MM.1S (cell line): Measurements from ENCODE around the gene SEMA4B.

Experiments
- DNase-seq: peaks from one replicate; pipeline ENCODE4 v3.0.0-alpha.2; 2015
- H2AFZ ChIP-seq: fragments of 300-600 bp; sonication (generic); 2 replicates; pipeline ENCODE4 v1.6.0; 2016; ENCODE audit warnings: antibody characterized with exemption, low read length
- H3F3A ChIP-seq: fragments of 300-600 bp; sonication (generic); 2 replicates; pipeline ENCODE4 v1.6.1; 2016; ENCODE audit warnings: mild to moderate bottlenecking, antibody characterized with exemption, low read length, moderate library complexity, mixed read lengths; ENCODE audit not compliant: insufficient read depth
- H3K27ac ChIP-seq: fragments of 300-600 bp; sonication (generic); 2 replicates; pipeline ENCODE4 v1.5.1; 2016; ENCODE audit warnings: mild to moderate bottlenecking, low read length
- H3K27me3 ChIP-seq: fragments of 300-600 bp; sonication (generic); replicated peaks from 2 replicates; pipeline ENCODE4 v1.6.0; 2016; ENCODE audit warnings: low read length; ENCODE audit not compliant: insufficient read depth
- H3K36me3 ChIP-seq: fragments of 300-600 bp; sonication (generic); replicated peaks from 2 replicates; pipeline ENCODE4 v1.6.1; 2016; ENCODE audit warnings: mild to moderate bottlenecking, low read length, mixed read lengths; ENCODE audit not compliant: insufficient read depth
- H3K4me1 ChIP-seq: fragments of 300-600 bp; sonication (generic); 2 replicates; pipeline ENCODE4 v1.6.1; 2016; ENCODE audit warnings: low read length, mixed read lengths
- H3K4me2 ChIP-seq: fragments of 300-600 bp; sonication (generic); 2 replicates; pipeline ENCODE4 v1.6.0; 2016; ENCODE audit warnings: low read depth, low read length
- H3K4me3 ChIP-seq: fragments of 300-600 bp; sonication (generic); 2 replicates; pipeline ENCODE4 v1.5.1; 2016; ENCODE audit warnings: low read length, mixed read lengths
- H3K79me2 ChIP-seq: fragments of 300-600 bp; sonication (generic); 2 replicates; pipeline ENCODE4 v1.6.1; 2016; ENCODE audit warnings: mixed run types, low read length, mixed read lengths
- H3K9ac ChIP-seq: fragments of 300-600 bp; sonication (generic); 2 replicates; pipeline ENCODE4 v1.6.1; 2016; ENCODE audit warnings: low read length, mixed read lengths
- H3K9me2 ChIP-seq: fragments of 300-600 bp; sonication (generic); replicated peaks from 2 replicates; pipeline ENCODE4 v1.6.1; 2016; ENCODE audit warnings: mild to moderate bottlenecking, low read length, mixed read lengths; ENCODE audit not compliant: insufficient read depth
- H3K9me3 ChIP-seq: fragments of 300-600 bp; sonication (generic); replicated peaks from 2 replicates; pipeline ENCODE4 v1.6.1; 2016; ENCODE audit warnings: mild to moderate bottlenecking, low read length, mixed read lengths; ENCODE audit not compliant: insufficient read depth
- H4K20me1 ChIP-seq: fragments of 300-600 bp; sonication (generic); 2 replicates; pipeline ENCODE4 v1.6.1; 2016; ENCODE audit warnings: mild to moderate bottlenecking, low read length, moderate library complexity, mixed read lengths; ENCODE audit not compliant: insufficient read depth
- CTCF ChIP-seq: fragments of 300-600 bp; sonication (generic); IDR thresholded peaks from 2 replicates; pipeline ENCODE4 v1.5.1; 2016; ENCODE audit warnings: antibody characterized with exemption, low read length, mixed read lengths
- EZH2 ChIP-seq: fragments of 300-600 bp; sonication (generic); optimal IDR thresholded peaks from 2 replicates; pipeline ENCODE3; 2017; ENCODE audit warnings: low read depth, mild to moderate bottlenecking, antibody characterized with exemption, low read length, mixed read lengths
- EZH2phosphoT487 ChIP-seq: fragments of 300-600 bp; sonication (generic); IDR thresholded peaks from 2 replicates; pipeline ENCODE4 v1.6.1; 2018; ENCODE audit warnings: antibody characterized with exemption, low read length

The SEMA4B gene

GRCh38 chr15:90203473-90203872 lies 2.3 kb downstream of the SEMA4B start:
- Histone ChIP-seq H3K9me2 (no peaks in the 10 kb centered on the region), H3K27me3 (no peaks in the 10 kb centered on the region), H3F3A (peaks cover 12% of the 10 kb centered on the region; the same call in 1 of the 2 replicates), H3K9me3 (no peaks in the 10 kb centered on the region), H2AFZ (no peak overlapping the region), H3K36me3 (0 out of 2 replicates have a peak, but pooled peaks cover 3% of the 10 kb centered on the region), H3K4me2 (no peak overlapping the region), H3K9ac (no peak overlapping the region), H3K79me2 (peaks cover 68% of the 10 kb centered on the region), H3K27ac (no peak overlapping the region), H3K4me1 (peaks cover 10% of the 10 kb centered on the region), H3K4me3 (no peak overlapping the region), H4K20me1 (0 out of 2 replicates have a peak, but pooled peaks cover 3% of the 10 kb centered on the region)
- TF ChIP-seq EZH2 (no peak), EZH2phosphoT487 (no peak), CTCF (no peak)
- DNase-seq: no peak

GRCh38 chr15:90203922-90204321 lies 2.8 kb downstream of the SEMA4B start:
- no peaks in the 10 kb centered on the region for H3K9me3 ChIP-seq
- H3K9me2 ChIP-seq: no peaks in the 10 kb centered on the region
- H3K79me2 ChIP-seq: peaks cover 70% of the 10 kb centered on the region
- TF ChIP-seq EZH2phosphoT487: no peak
- no peak for TF ChIP-seq CTCF
- TF ChIP-seq EZH2: no peak
- H3K4me2 ChIP-seq: no peak overlapping the region
- no peak overlapping the region for H2AFZ ChIP-seq
- H4K20me1 ChIP-seq: 0 out of 2 replicates have a peak, but pooled peaks cover 3% of the 10 kb centered on the region
- 0 out of 2 replicates have a peak, but pooled peaks cover 3% of the 10 kb centered on the region for H3K36me3 ChIP-seq
- peaks cover 12% of the 10 kb centered on the region; the same call in 1 of the 2 replicates for H3F3A ChIP-seq
- H3K27me3 ChIP-seq: no peaks in the 10 kb centered on the region
- no peak overlapping the region for H3K27ac ChIP-seq
- no peak overlapping the region for H3K9ac ChIP-seq
- H3K4me1 ChIP-seq: peaks cover 10% of the 10 kb centered on the region
- no peak overlapping the region for H3K4me3 ChIP-seq
- DNase-seq: no peak

- H3K36me3 ChIP-seq: 0 out of 2 replicates have a peak, but pooled peaks cover 3% of the 10 kb centered on the region
- no peak overlapping the region for H3K9ac ChIP-seq
- no peak overlapping the region for H2AFZ ChIP-seq
- peaks cover 10% of the 10 kb centered on the region for H3K4me1 ChIP-seq
- peaks cover 80% of the 10 kb centered on the region for H3K79me2 ChIP-seq
- H3K4me3 ChIP-seq: no peak overlapping the region
- TF ChIP-seq EZH2phosphoT487: no peak
- TF ChIP-seq CTCF: no peak
- TF ChIP-seq EZH2: no peak
- H3K27me3 ChIP-seq: no peaks in the 10 kb centered on the region
- H3K9me3 ChIP-seq: no peaks in the 10 kb centered on the region
- H3K9me2 ChIP-seq: no peaks in the 10 kb centered on the region
- H4K20me1 ChIP-seq: 0 out of 2 replicates have a peak, but pooled peaks cover 3% of the 10 kb centered on the region
- peaks cover 7% of the 10 kb centered on the region; the same call in 1 of the 2 replicates for H3F3A ChIP-seq
- no peak overlapping the region for H3K27ac ChIP-seq
- no peak overlapping the region for H3K4me2 ChIP-seq
- DNase-seq: no peak
Observed at GRCh38 chr15:90205050-90205848, 4.1 kb downstream of the SEMA4B start.
